Measurements from ENCODE around the gene MRPS12. TPM values are rescaled to one million over a fixed set of nuclear protein-coding genes. Genes with fewer than 3 reads are reported as not detected.

The MRPS12 gene
- total and polyA plus RNA-seq, 9 donors: 5.5 to 24.1 (median 19.7) TPM

DNA sequence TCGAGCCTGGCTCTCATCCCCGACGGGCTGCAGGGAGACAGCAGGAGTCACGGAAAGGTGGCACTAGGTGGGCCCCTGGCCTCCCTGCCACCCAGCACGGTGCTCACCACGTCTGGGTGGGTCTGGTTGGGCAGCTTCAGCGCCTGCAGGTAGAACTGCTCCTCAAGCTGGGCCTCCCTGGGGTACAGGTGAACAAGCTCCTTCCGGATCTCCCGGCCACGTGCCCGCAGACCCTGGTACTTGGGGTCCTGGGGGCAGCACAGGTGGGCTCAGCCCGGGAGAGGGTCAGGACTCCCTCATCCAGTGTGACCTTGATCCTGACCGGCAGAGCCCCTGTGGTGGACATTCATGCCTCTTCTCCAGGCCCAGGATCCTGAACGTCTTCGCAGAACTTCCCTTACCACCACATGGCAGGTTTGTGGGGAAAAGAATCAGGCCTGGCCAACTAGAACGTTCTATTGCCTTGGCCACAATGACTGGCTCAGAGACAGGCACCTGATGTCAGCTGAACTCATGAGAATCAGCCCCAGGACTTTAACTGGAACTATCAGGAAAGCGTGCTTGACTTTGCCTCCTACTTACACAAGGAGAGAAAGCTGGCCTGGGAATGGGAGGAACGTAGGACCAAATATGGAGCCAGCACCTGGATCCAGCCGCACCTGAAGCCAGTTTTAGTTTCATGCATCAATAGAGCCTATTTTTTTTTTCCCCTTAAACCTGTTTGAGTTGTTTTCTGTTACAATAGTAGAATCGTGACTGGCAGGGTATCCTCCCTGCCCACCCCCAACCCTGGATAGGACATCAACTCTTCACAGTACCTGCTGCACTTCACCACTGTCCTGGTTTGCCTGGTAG is 9.1 kb upstream of the MRPS12 start:
- no peak overlapping the region for H3K27ac ChIP-seq

DNA sequence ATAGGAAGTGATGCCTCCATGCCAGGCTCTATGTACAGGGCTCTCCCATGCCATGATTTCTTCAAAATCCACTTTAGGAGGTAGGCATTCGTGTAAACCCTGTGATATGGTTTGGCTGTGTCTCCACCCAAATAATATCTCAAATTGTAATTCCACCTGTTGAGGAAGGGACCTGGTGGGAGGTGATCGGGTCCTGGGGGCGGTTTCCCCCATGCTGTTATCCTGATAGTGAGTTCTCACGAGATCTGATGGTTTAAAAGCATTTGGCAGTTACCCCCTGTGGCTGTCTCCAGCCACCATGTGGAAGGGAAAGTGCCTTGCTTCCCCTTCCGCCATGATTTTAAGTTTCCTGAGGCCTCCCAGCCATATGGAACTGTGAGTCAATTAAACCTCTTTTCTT is 8.3 kb upstream of the MRPS12 start:
- intact Hi-C loops (cut with DNase I): loop anchor here in 1 of 4 donors (10.0 kb wide), 1 partner anchor 518 kb away; the partner anchor contains the start of gene FAM98C
- no peaks in the 10 kb centered on the region for H3K36me3 ChIP-seq
- H3K9me3 ChIP-seq: no peaks in the 10 kb centered on the region
- no peaks in the 10 kb centered on the region for H3K4me1 ChIP-seq (ENCODE audit: insufficient read depth)
- no peak overlapping the region for H3K27ac ChIP-seq
- 90 to 94% (median 92%) methylated on average over 5 of the region's 5 CpGs for WGBS, 3 donors
- no peak overlapping the region for H3K4me3 ChIP-seq
- DNase-seq: no peak
- no peaks in the 10 kb centered on the region for H3K27me3 ChIP-seq
- TF ChIP-seq POLR2A (IDR thresholded peaks at IDR 0.05) (no peak), EP300 (IDR thresholded peaks at IDR 0.05) (no peak)
- TF ChIP-seq, protein P1, sequence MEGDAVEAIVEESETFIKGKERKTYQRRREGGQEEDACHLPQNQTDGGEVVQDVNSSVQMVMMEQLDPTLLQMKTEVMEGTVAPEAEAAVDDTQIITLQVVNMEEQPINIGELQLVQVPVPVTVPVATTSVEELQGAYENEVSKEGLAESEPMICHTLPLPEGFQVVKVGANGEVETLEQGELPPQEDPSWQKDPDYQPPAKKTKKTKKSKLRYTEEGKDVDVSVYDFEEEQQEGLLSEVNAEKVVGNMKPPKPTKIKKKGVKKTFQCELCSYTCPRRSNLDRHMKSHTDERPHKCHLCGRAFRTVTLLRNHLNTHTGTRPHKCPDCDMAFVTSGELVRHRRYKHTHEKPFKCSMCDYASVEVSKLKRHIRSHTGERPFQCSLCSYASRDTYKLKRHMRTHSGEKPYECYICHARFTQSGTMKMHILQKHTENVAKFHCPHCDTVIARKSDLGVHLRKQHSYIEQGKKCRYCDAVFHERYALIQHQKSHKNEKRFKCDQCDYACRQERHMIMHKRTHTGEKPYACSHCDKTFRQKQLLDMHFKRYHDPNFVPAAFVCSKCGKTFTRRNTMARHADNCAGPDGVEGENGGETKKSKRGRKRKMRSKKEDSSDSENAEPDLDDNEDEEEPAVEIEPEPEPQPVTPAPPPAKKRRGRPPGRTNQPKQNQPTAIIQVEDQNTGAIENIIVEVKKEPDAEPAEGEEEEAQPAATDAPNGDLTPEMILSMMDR (IDR thresholded peaks at IDR 0.05): no peak

More for the DNA sequence above, 9.1 kb upstream of the MRPS12 start:
- Histone ChIP-seq H3K36me3 (no peaks in the 10 kb centered on the region), H3K9me3 (no peaks in the 10 kb centered on the region), H3K4me3 (no peak overlapping the region), H3K4me1 (ENCODE audit: insufficient read depth) (no peaks in the 10 kb centered on the region), H3K27me3 (no peaks in the 10 kb centered on the region)
- intact Hi-C loops (cut with DNase I): loop anchor here in 1 of 4 donors (10.0 kb wide), 1 partner anchor 517 kb away; the partner anchor contains the start of gene FAM98C
- TF ChIP-seq, protein P1 (IDR thresholded peaks at IDR 0.05): no peak
- no peak for TF ChIP-seq POLR2A (IDR thresholded peaks at IDR 0.05)
- no peak for TF ChIP-seq EP300 (IDR thresholded peaks at IDR 0.05)
- no peak for DNase-seq
- 77 to 87% (median 85%) methylated on average over 19 to 20 of the region's 20 CpGs for WGBS, 3 donors

DNA sequence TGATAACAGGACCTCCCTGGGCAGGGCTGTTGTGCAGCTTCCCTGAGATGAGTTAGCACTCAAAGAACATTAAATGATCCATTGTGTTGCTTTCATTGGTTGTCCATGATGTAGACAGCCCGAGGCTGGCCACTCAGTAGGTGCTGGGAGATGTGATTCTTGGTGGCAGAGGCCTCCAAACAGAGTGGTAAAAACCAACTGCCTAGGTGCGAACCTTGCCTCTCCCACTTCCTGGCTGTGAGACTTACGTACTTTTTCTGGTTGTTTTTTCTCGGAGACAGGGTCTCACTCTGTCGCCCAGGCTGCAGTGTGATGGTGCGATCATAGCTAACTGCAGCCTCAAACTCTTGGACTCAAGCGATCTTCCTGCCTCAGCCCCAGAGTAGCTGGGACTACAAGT is 6.4 kb upstream of the MRPS12 start:
- no peak overlapping the region for H3K27ac ChIP-seq
- no peaks in the 10 kb centered on the region for H3K27me3 ChIP-seq
- H3K9me3 ChIP-seq: no peaks in the 10 kb centered on the region
- TF ChIP-seq POLR2A (IDR thresholded peaks at IDR 0.05) (no peak), EP300 (IDR thresholded peaks at IDR 0.05) (no peak)
- TF ChIP-seq, protein P1 (IDR thresholded peaks at IDR 0.05): no peak
- intact Hi-C loops (cut with DNase I): loop anchor here in 1 of 4 donors (10.0 kb wide), 1 partner anchor 520 kb away; the partner anchor contains the start of gene FAM98C
- H3K4me3 ChIP-seq: no peak overlapping the region
- WGBS, 3 donors: 93 to 97% (median 94%) methylated on average over 7 of the region's 7 CpGs
- H3K4me1 ChIP-seq (ENCODE audit: insufficient read depth): no peaks in the 10 kb centered on the region
- no peaks in the 10 kb centered on the region for H3K36me3 ChIP-seq
- no peak for DNase-seq

DNA sequence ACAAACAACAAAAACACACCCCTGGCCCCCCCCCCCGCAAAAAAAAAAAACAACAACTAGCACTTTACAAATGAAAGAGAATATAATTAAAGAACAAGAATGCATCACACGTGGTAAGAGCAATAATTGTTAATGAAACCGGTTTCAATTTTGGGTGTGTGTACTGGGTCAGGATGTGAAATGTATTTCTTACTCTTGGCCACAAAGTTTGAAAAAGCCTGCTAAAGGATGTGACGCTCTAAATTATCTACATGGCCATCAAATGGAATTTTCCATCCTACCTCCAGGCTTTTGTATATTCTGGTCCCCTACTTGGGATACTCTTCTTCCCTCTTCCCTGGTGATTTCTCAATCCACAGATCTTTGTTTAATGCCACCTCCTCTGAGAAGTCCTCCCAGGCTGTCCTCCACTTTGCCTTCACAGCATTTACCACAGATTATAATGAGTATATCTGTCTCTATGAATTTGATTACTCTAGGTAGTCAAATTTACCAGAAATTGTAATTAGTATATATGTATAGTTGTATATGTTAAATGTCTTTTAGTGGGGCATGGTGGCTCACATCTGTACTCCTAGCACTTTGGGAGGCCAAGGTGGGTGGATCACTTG is 2.2 kb upstream of the MRPS12 start:
- Histone ChIP-seq H3K4me3 (no peak overlapping the region), H3K27me3 (no peaks in the 10 kb centered on the region), H3K36me3 (no peaks in the 10 kb centered on the region), H3K9me3 (no peaks in the 10 kb centered on the region), H3K27ac (no peak overlapping the region), H3K4me1 (ENCODE audit: insufficient read depth) (peaks cover 3% of the 10 kb centered on the region)
- DNase-seq: no peak
- WGBS, 3 donors: 74 to 80% (median 80%) methylated on average over 4 of the region's 4 CpGs
- TF ChIP-seq, protein P1 (IDR thresholded peaks at IDR 0.05): no peak
- TF ChIP-seq EP300 (IDR thresholded peaks at IDR 0.05) (no peak), POLR2A (IDR thresholded peaks at IDR 0.05) (no peak)
- intact Hi-C loops (cut with DNase I): loop anchor here in 2 of 4 donors (5.0 to 10.0 kb wide), 2 partner anchors 411 to 524 kb away; partner anchors contain the start of gene FAM98C (in 1 of the 2)

Measured in ovary (tissue), 9 donors.